ENCODE measurements around the gene UBR1. TPM values are rescaled to one million over a fixed set of nuclear protein-coding genes. Genes with fewer than 3 reads are reported as not detected.
"Not testable (repeated sequence)": the region's sequence is repeated elsewhere in the genome, so short reads cannot be mapped to it uniquely, and the experiment has no call there.

UBR1 gene
- total and polyA plus RNA-seq, 2 donors (not counting 3 experiments of a cell fraction or from before 2014, with no cell fraction given), result 5.3 to 26.9 TPM

DNA sequence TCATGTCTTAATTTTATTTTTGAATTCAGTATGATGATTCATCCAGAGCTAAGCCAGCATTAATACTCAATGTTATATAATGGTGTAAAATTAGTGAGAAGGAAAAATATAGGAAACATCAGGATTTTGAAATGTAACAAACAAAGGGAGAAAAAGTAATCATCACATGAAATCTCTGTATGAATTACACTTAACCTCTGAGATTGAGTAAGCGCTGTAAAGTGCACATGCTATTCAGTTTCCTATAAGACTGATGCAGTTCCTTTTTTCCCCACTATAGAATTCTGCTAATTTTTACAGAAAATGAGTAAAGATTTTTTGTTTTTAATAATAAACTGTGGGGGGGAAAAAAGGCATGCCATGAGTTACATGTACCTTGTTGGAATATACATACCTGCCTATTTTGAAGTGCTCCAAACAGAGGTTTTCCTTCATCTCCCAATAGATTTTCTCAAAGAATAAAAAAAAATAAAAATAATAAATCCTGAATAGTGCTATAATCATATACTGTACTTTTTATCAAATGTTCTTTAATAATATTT is 121.3 kb downstream of the UBR1 start:
- no peak for DNase-seq (ENCODE audit: low read depth, low spot score)
- intact Hi-C loops (cut with micrococcal nuclease), result no loop called here
- CTCF ChIA-PET, result no interaction called here
- no peaks in the 10 kb centered on the region for H3K27me3 ChIP-seq (ENCODE audit: control insufficient read depth in 2 of 2, insufficient read depth in 2 of 2, low read length in 2 of 2)
- H3K9ac ChIP-seq (replicated peaks; ENCODE audit: extremely low read depth, insufficient read depth, low read length), result no peak overlapping the region
- TF ChIP-seq, protein P1, sequence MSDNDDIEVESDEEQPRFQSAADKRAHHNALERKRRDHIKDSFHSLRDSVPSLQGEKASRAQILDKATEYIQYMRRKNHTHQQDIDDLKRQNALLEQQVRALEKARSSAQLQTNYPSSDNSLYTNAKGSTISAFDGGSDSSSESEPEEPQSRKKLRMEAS (IDR thresholded peaks at IDR 0.05; ENCODE audit: insufficient read depth, insufficient read length), result no peak
- TF ChIP-seq GATA2 (IDR thresholded peaks at IDR 0.05; ENCODE audit: insufficient read depth, insufficient read length, low read depth, low read length) (no peak), EZH2 (IDR thresholded peaks at IDR 0.05; ENCODE audit: borderline replicate concordance, low read depth, low read length, severe bottlenecking) (no peak), JUN (IDR thresholded peaks at IDR 0.05; ENCODE audit: borderline replicate concordance, insufficient read depth, insufficient read length, low read depth) (no peak), FOS (IDR thresholded peaks at IDR 0.05; ENCODE audit: borderline replicate concordance, insufficient read depth, low read length) (no peak), MYC (IDR thresholded peaks at IDR 0.05; ENCODE audit: low read depth, low read length) (no peak), POLR2A (IDR thresholded peaks at IDR 0.05; ENCODE audit: low read depth, low read length) (no peak), POLR2AphosphoS5 (IDR thresholded peaks at IDR 0.05; ENCODE audit: insufficient read depth, low read depth, low read length) (no peak)
- TF ChIP-seq, protein P2, sequence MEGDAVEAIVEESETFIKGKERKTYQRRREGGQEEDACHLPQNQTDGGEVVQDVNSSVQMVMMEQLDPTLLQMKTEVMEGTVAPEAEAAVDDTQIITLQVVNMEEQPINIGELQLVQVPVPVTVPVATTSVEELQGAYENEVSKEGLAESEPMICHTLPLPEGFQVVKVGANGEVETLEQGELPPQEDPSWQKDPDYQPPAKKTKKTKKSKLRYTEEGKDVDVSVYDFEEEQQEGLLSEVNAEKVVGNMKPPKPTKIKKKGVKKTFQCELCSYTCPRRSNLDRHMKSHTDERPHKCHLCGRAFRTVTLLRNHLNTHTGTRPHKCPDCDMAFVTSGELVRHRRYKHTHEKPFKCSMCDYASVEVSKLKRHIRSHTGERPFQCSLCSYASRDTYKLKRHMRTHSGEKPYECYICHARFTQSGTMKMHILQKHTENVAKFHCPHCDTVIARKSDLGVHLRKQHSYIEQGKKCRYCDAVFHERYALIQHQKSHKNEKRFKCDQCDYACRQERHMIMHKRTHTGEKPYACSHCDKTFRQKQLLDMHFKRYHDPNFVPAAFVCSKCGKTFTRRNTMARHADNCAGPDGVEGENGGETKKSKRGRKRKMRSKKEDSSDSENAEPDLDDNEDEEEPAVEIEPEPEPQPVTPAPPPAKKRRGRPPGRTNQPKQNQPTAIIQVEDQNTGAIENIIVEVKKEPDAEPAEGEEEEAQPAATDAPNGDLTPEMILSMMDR (IDR thresholded peaks at IDR 0.05; ENCODE audit: extremely low read depth in 1 of 2, insufficient read depth in 1 of 2, low read depth in 1 of 2, low read length in 2 of 2), result no peak
- no peaks in the 10 kb centered on the region for H3K9me3 ChIP-seq (replicated peaks; ENCODE audit: control insufficient read depth, insufficient read depth, low read length)
- no peaks in the 10 kb centered on the region for H4K20me1 ChIP-seq (replicated peaks; ENCODE audit: control insufficient read depth, extremely low read depth, insufficient read depth, low read length)
- H2AFZ ChIP-seq (ENCODE audit: low read depth, low read length), result no peak overlapping the region
- H3K36me3 ChIP-seq (ENCODE audit: control insufficient read depth in 2 of 2, extremely low read depth in 1 of 2, insufficient read depth in 2 of 2, low read length in 2 of 2), result peaks cover 9 to 10% of the 10 kb centered on the region in 2 experiments
- H3K4me1 ChIP-seq (ENCODE audit: control insufficient read depth, extremely low read depth, insufficient read depth, low read length), result no peaks in the 10 kb centered on the region
- dilution Hi-C loops (cut with MboI; ENCODE audit: extremely low pct_ligation_motif_present, low sequenced_read_pairs), result no loop called here
- H3K9me1 ChIP-seq (replicated peaks; ENCODE audit: control insufficient read depth, extremely low read depth, insufficient read depth, low read length), result no peaks in the 10 kb centered on the region
- FAIRE-seq, result no peak
- no peaks in the 10 kb centered on the region for H3K79me2 ChIP-seq (ENCODE audit: control insufficient read depth, insufficient read depth, low read length)
- H3K27ac ChIP-seq (ENCODE audit: insufficient read depth, low read depth, low read length), result no peak overlapping the region
- POLR2A ChIA-PET, result no interaction called here
- BruUV-seq (replicated peaks), result no TSS peak
- no peak overlapping the region for H3K4me2 ChIP-seq (ENCODE audit: insufficient read depth, low read length)
- no peak overlapping the region for H3K4me3 ChIP-seq (replicated peaks in 1 of 3; ENCODE audit: insufficient read depth in 1 of 3, low read depth in 1 of 3, low read length in 3 of 3)

DNA sequence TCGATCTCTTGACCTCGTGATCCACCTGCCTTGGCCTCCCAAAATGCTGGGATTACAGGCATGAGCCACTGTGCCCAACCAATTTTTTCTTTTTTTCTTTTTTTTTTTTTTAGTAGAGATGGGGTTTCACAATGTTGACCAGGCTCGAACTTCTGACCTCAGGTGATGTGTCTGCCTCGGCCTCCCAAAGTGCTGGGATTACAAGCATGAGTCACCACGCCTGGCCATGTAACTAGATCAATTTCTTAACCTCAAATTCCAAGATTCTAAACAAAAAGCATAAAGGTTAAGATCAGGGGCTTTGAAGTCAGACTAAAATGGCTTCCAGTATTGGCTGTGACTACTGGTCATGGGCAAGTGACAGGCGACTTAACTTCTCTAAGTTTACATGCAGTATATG is 126.7 kb downstream of the UBR1 start:
- H3K4me3 ChIP-seq (replicated peaks in 1 of 3; ENCODE audit: insufficient read depth in 1 of 3, low read depth in 1 of 3, low read length in 3 of 3); dilution Hi-C loops (cut with MboI; ENCODE audit: extremely low pct_ligation_motif_present, low sequenced_read_pairs); H3K9me1 ChIP-seq (replicated peaks; ENCODE audit: control insufficient read depth, extremely low read depth, insufficient read depth, low read length); H3K27ac ChIP-seq (ENCODE audit: insufficient read depth, low read depth, low read length); FAIRE-seq; BruUV-seq (replicated peaks); H3K9ac ChIP-seq (replicated peaks; ENCODE audit: extremely low read depth, insufficient read depth, low read length); POLR2A ChIA-PET; H3K79me2 ChIP-seq (ENCODE audit: control insufficient read depth, insufficient read depth, low read length); H4K20me1 ChIP-seq (replicated peaks; ENCODE audit: control insufficient read depth, extremely low read depth, insufficient read depth, low read length); H2AFZ ChIP-seq (ENCODE audit: low read depth, low read length); intact Hi-C loops (cut with micrococcal nuclease); H3K4me2 ChIP-seq (ENCODE audit: insufficient read depth, low read length); H3K27me3 ChIP-seq (ENCODE audit: control insufficient read depth in 2 of 2, insufficient read depth in 2 of 2, low read length in 2 of 2); H3K4me1 ChIP-seq (ENCODE audit: control insufficient read depth, extremely low read depth, insufficient read depth, low read length); H3K9me3 ChIP-seq (replicated peaks; ENCODE audit: control insufficient read depth, insufficient read depth, low read length); DNase-seq (ENCODE audit: low read depth, low spot score): not testable (repeated sequence)
- CTCF ChIA-PET, result interaction anchor here (1.0 to 1.2 kb wide), 3 partner anchors 14 to 225 kb away, joined by 3 read pairs; no protein-coding TSS in a partner anchor
- H3K36me3 ChIP-seq (ENCODE audit: control insufficient read depth in 2 of 2, extremely low read depth in 1 of 2, insufficient read depth in 2 of 2, low read length in 2 of 2), result peaks cover 6 to 14% of the 10 kb centered on the region in 2 experiments
